BE2C (cell line): ENCODE measurements around the gene LRPAP1.
"Not testable (repeated sequence)": the region's sequence is repeated elsewhere in the genome, so short reads cannot be mapped to it uniquely, and the experiment has no call there.

Experiments
- DNase-seq: peaks from one replicate; pipeline ENCODE4 v3.0.0-alpha.2; 2020
- H3K27me3 ChIP-seq: fragments of 250-450 bp; sonication (Bioruptor Pico); 2 replicates; pipeline ENCODE4 v1.5.1; 2020; ENCODE audit warnings: mild to moderate bottlenecking
- H3K36me3 ChIP-seq: fragments of 250-450 bp; sonication (Bioruptor Pico); 2 replicates; pipeline ENCODE4 v1.5.1; 2020; ENCODE audit warnings: mild to moderate bottlenecking
- H3K4me1 ChIP-seq: fragments of 250-450 bp; sonication (Bioruptor Pico); 2 replicates; pipeline ENCODE4 v1.5.1; 2020
- H3K4me3 ChIP-seq: 2 replicates; pipeline ENCODE4 v1.5.1; 2011; ENCODE audit warnings: low read depth, low read length
- H3K9me3 ChIP-seq: fragments of 250-450 bp; sonication (Bioruptor Pico); 2 replicates; pipeline ENCODE4 v1.5.1; 2020
- TF ChIP-seq, protein P1 (sequence below): IDR thresholded peaks from 2 replicates; pipeline ENCODE4 v1.5.1; 2012; ENCODE audit warnings: mild to moderate bottlenecking, low read depth, low read length

LRPAP1 gene

DNA sequence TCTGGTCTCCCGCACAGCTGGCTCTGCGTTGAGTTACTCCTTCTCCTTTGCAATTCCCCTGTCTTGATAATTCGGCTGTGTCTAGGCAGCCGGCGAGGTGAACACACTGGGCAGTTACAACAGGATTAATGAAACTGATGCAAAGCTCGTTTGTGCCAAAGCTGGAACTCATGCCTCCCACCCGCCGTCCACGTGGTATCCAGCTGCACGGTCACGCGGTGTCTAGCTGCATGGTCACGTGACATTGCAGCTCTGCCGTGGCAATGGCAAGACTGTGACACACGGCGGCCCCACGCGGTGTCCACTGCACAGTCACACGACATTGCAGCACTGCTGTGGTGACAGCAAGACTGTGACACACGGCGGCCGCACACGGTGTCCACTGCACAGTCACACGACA, 31.2 kb upstream of the LRPAP1 start:
- TF ChIP-seq, protein P1, sequence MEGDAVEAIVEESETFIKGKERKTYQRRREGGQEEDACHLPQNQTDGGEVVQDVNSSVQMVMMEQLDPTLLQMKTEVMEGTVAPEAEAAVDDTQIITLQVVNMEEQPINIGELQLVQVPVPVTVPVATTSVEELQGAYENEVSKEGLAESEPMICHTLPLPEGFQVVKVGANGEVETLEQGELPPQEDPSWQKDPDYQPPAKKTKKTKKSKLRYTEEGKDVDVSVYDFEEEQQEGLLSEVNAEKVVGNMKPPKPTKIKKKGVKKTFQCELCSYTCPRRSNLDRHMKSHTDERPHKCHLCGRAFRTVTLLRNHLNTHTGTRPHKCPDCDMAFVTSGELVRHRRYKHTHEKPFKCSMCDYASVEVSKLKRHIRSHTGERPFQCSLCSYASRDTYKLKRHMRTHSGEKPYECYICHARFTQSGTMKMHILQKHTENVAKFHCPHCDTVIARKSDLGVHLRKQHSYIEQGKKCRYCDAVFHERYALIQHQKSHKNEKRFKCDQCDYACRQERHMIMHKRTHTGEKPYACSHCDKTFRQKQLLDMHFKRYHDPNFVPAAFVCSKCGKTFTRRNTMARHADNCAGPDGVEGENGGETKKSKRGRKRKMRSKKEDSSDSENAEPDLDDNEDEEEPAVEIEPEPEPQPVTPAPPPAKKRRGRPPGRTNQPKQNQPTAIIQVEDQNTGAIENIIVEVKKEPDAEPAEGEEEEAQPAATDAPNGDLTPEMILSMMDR = no peak
- DNase-seq = no peak
- Histone ChIP-seq H3K4me1 (no peaks in the 10 kb centered on the region), H3K9me3 (no peaks in the 10 kb centered on the region), H3K27me3 (no peaks in the 10 kb centered on the region), H3K36me3 (no peaks in the 10 kb centered on the region), H3K4me3 (no peak overlapping the region)

DNA sequence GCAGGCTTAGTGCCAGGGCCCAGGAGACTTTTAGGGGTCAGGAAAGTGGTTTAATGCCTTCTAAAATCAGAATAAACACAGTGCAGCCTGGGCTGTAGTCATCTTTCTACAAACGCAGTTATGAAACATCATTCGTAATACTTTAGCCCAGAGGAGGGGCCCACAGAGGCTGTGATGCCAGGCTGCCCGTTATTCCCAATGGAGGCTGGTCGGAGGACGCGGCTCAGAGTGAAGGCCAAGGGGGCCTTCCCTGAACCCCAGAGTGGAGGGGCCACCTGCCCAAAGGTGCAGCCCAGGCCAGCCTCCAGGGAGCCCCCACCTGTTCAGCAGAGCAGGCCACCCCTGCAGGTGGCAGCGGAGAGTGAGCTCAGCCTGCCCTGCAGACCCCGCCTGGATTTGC, 29.9 kb upstream of the LRPAP1 start:
- H3K9me3 ChIP-seq, H3K27me3 ChIP-seq, H3K4me1 ChIP-seq, H3K4me3 ChIP-seq, H3K36me3 ChIP-seq, DNase-seq: not testable (repeated sequence)

GRCh38 chr4:3560465-3560864, 28.2 kb upstream of the LRPAP1 start:
- not testable (repeated sequence) for H3K4me1 ChIP-seq, DNase-seq, H3K4me3 ChIP-seq, H3K27me3 ChIP-seq, H3K9me3 ChIP-seq, H3K36me3 ChIP-seq

DNA sequence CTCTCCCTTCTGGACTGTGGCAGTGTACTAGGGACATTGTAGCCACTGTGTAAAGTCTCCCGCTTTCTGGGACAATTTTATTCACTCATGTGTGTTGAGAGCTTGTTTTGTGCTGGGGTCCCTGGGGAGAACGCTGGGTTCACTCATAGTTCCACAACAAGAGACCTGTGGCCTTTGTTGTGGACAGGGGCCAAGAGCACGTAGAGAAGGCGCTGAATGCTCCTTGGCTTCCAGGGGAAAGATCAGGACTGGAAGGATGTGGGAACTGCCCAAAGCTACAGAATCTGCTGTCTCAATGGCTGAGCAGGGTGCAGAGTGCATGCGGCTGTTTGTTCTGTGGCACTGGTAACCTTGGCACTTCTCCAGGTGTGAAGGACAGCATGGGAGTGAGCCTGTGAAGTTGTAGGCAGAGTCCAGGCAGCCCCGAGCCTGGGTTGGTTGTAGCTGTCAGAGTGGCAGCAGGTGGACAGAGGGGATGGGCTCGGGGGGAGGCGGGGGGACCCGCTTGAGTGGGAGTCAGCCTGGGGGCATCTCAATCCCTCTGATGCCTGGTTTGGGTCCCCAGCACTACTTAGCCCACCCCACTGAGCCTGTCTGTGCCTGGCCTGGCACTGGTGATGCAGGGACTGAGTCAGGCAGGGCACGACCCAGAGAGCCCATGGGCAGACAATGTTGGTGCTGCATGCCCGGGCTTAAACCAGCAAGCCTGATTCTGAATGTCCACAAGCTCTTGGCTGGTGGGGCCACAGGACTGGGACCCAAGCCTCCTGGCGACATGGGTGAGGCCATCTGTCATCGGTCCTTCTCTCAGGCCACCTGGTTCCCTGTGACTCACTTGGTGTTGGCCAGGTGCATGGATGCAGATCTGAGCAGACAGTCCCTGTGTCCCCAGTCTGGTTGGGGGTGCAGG, 27.4 kb upstream of the LRPAP1 start:
- H3K4me1 ChIP-seq, H3K4me3 ChIP-seq, DNase-seq, H3K36me3 ChIP-seq, H3K27me3 ChIP-seq, H3K9me3 ChIP-seq: not testable (repeated sequence)

GRCh38 chr4:3558514-3558836, 26.3 kb upstream of the LRPAP1 start:
- not testable (repeated sequence) for DNase-seq, H3K9me3 ChIP-seq, H3K36me3 ChIP-seq, H3K27me3 ChIP-seq, H3K4me1 ChIP-seq, H3K4me3 ChIP-seq

GRCh38 chr4:3557676-3558513, 25.7 kb upstream of the LRPAP1 start:
- DNase-seq, H3K9me3 ChIP-seq: not testable (repeated sequence)

DNA sequence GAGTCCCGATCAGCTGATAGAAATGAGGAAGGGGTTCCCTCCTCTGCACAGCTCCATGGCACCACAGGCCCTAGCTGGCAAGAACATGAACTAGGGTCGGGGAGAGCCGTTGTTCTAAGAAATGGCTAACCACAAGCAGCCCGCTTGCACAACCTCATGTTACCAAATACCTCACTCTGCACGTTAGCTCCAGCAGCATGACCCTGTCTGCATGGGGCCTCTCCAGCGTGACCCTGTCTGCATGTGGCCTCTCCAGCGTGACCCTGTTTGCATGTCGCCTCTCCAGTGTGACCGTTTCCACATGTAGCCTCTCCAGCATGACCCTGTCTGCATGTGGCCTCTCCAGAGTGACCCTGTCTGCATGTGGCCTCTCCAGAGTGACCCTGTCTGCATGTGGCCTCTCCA, 24.9 kb upstream of the LRPAP1 start:
- DNase-seq, H3K4me1 ChIP-seq, H3K4me3 ChIP-seq, H3K27me3 ChIP-seq, H3K36me3 ChIP-seq, H3K9me3 ChIP-seq: not testable (repeated sequence)

More at GRCh38 chr4:3557676-3558513, 25.7 kb upstream of the LRPAP1 start:
- H3K36me3 ChIP-seq, H3K4me3 ChIP-seq, H3K4me1 ChIP-seq, H3K27me3 ChIP-seq: not testable (repeated sequence)

DNA sequence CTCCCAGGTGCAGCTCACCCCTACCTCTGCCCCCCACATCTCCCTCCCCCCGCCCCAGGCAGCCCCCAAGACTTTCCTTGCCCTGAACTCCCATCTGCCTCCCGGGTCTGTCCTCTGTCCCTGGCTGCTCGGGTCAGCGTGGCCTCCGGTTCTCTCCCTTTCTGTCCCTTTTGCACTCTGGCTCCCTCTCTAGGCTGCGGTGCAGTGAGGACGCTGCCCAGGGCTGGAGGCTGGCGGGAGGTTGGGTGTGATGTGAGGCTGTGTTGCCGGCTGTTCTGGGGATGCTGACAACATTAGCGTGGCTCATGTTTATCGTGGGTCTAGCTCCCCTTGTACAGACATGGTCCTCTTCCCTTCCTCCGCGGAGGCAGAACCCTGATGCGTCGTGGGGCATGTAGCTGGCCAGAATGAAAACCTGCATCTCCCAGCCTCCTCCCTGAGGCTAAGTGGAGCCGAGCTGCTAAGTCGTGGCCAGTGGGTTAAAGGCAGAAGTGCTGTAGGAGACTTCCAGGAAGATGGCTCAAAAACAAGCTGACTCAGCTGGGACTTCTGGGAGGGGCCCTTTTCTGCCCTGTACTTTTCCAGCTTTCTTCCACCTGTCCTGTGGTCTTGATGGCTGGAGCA, 24.1 kb upstream of the LRPAP1 start:
- not testable (repeated sequence) for H3K36me3 ChIP-seq, H3K27me3 ChIP-seq, H3K4me1 ChIP-seq, H3K4me3 ChIP-seq, DNase-seq, H3K9me3 ChIP-seq

- H3K4me1 ChIP-seq, H3K36me3 ChIP-seq, H3K27me3 ChIP-seq, H3K4me3 ChIP-seq, DNase-seq, H3K9me3 ChIP-seq: not testable (repeated sequence)
These were observed 23.3 kb upstream of the LRPAP1 start for GRCh38 chr4:3555459-3556070.

- H3K27me3 ChIP-seq, H3K4me3 ChIP-seq, H3K4me1 ChIP-seq, H3K36me3 ChIP-seq, H3K9me3 ChIP-seq, DNase-seq: not testable (repeated sequence)
These were observed 19.1 kb upstream of the LRPAP1 start for GRCh38 chr4:3551366-3551765.

DNA sequence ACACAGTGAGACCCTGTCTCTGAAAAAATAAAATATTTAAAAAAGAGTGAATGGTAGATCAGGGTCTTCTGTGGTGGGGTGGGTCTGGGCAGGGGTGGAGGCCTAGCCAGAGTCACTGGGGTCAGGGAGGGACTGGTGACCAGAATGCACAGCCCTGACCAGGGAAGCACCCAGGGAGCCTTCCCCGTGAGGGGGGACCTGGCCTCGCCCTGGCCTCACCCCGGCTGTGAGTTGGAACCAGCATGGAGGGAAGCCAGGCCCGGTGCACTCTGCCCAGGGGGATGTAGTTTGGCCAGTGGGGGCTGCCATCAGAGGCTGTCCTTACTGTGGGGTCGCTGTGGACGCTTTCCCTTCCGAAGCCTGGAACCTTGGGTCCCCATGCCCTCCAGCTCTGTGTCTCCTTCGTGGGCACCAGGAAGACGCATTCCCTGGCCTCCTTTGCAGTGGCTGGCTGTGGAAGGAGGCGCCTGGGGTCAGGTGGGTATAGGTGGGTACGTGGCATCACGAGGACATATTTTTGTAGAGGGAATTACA, 18.6 kb upstream of the LRPAP1 start:
- not testable (repeated sequence) for H3K4me1 ChIP-seq, H3K27me3 ChIP-seq, H3K4me3 ChIP-seq, H3K36me3 ChIP-seq, H3K9me3 ChIP-seq, DNase-seq

DNA sequence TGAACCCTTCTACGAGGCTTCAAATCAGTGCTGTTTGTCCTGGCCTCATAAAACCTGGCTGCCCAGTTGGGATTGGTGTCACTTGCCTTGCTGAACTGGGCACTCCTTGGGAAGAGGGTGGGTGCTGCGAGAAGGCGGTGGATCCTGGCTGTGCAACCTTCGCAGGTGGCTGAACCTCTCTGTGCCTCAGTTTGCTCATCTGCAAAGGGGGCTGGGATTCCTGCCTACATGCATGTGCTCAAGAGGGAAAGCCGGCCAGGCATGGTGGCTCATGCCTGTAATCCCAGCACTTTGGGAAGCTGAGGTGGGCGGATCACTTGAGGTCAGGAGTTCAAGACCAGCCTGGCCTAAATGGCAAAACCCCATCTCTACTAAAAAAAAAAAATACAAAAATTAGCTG, 17.8 kb upstream of the LRPAP1 start:
- not testable (repeated sequence) for H3K36me3 ChIP-seq, H3K4me1 ChIP-seq, H3K27me3 ChIP-seq, H3K4me3 ChIP-seq, H3K9me3 ChIP-seq, DNase-seq

GRCh38 chr4:3549694-3550001, 17.4 kb upstream of the LRPAP1 start:
- not testable (repeated sequence) for DNase-seq, H3K27me3 ChIP-seq, H3K4me1 ChIP-seq, H3K36me3 ChIP-seq, H3K4me3 ChIP-seq, H3K9me3 ChIP-seq

DNA sequence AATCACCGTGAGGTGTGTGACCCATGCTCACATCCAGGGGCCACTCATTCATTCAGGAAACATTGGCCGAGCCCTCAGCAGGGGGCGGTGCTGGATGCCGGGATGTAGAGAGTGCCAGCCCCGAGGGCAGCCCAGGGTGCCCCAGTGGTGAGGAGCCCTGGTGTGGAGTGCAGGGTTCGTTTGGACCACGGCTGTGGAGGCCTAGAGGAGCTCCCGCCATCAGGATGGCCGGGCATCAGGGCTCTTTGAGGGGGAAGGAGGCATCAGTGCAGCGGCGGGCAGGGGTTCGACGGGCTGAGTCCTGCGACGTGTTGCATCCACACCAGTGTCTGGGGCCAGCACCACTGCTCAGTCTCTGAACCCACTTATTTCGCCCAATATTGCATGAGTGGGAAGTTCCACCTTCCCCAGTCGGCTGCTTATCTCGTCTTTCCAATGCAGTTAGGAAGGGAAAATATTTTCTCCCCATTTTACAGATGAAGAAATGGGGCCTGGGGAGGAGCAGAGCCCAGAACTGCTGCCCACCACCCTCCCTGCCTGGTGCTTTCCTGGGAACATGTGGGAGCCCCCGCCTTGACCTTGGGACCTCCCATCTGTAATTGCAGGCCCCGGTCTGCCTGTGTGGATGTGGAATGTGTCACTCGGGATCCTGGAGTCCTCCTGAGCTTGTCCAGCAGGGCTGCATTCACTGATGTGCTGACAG, 16.9 kb upstream of the LRPAP1 start:
- not testable (repeated sequence) for H3K4me3 ChIP-seq, DNase-seq, H3K36me3 ChIP-seq, H3K9me3 ChIP-seq, H3K4me1 ChIP-seq, H3K27me3 ChIP-seq
